OCI-LY1 (cell line): ENCODE measurements around the gene IHH.

Experiments used
- H2AFZ ChIP-seq: fragments of 200-600 bp; sonication (generic), shearing (Covaris generic); 2 replicates; pipeline ENCODE4 v1.6.0; 2014; ENCODE audit warnings: antibody characterized with exemption, mild to moderate bottlenecking, low read length
- H3F3A ChIP-seq: fragments of 200-600 bp; sonication (generic), shearing (Covaris generic); 2 replicates; pipeline ENCODE4 v1.6.0; 2014; ENCODE audit warnings: mild to moderate bottlenecking, antibody characterized with exemption, low read length, moderate library complexity; ENCODE audit not compliant: insufficient read depth
- H3K27ac ChIP-seq: fragments of 200-600 bp; sonication (generic); 2 replicates; pipeline ENCODE4 v1.5.1; 2014; ENCODE audit warnings: low read length, mixed run types, mild to moderate bottlenecking, low read depth; ENCODE audit not compliant: poor library complexity, severe bottlenecking
- H3K27me3 ChIP-seq: fragments of 200-600 bp; sonication (generic); 2 replicates; pipeline ENCODE4 v1.6.0; 2014; ENCODE audit warnings: antibody characterized with exemption, mild to moderate bottlenecking, low read length, moderate library complexity; ENCODE audit not compliant: insufficient read depth
- H3K36me3 ChIP-seq: fragments of 200-600 bp; sonication (generic); 2 replicates; pipeline ENCODE4 v1.6.1; 2014; ENCODE audit warnings: mild to moderate bottlenecking, antibody characterized with exemption, low read length, moderate library complexity, mixed read lengths; ENCODE audit not compliant: insufficient read depth
- H3K4me1 ChIP-seq: fragments of 200-600 bp; sonication (generic); 2 replicates; pipeline ENCODE4 v1.5.1; 2014; ENCODE audit warnings: mild to moderate bottlenecking, low read length, moderate library complexity; ENCODE audit not compliant: insufficient read depth, severe bottlenecking
- H3K4me2 ChIP-seq: fragments of 200-600 bp; sonication (generic), shearing (Covaris generic); 2 replicates; pipeline ENCODE4 v1.6.1; 2014; ENCODE audit warnings: low read length
- H3K4me3 ChIP-seq: fragments of 200-600 bp; sonication (generic); 2 replicates; pipeline ENCODE4 v1.5.1; 2014; ENCODE audit warnings: low read length, low read depth, mild to moderate bottlenecking, mixed read lengths; ENCODE audit not compliant: poor library complexity, severe bottlenecking
- H3K79me2 ChIP-seq: fragments of 200-600 bp; shearing (Covaris generic); 2 replicates; pipeline ENCODE4 v1.6.1; 2016; ENCODE audit warnings: mixed run types, low read length, mixed read lengths; ENCODE audit not compliant: insufficient read depth
- H3K9ac ChIP-seq: fragments of 200-600 bp; sonication (generic), shearing (Covaris generic); 2 replicates; pipeline ENCODE4 v1.6.1; 2014; ENCODE audit warnings: mild to moderate bottlenecking, low read length, mixed read lengths
- H3K9me2 ChIP-seq: fragments of 200-600 bp; sonication (generic), shearing (Covaris generic); 2 replicates; pipeline ENCODE4 v1.6.1; 2014; ENCODE audit warnings: low read depth, mild to moderate bottlenecking, low read length, mixed read lengths
- H3K9me3 ChIP-seq: fragments of 200-600 bp; shearing (Covaris generic); 2 replicates; pipeline ENCODE4 v1.6.1; 2014; ENCODE audit warnings: low read length, mixed read lengths
- H4K20me1 ChIP-seq: fragments of 200-600 bp; sonication (generic), shearing (Covaris generic); 2 replicates; pipeline ENCODE4 v1.6.0; 2016; ENCODE audit warnings: mild to moderate bottlenecking, low read length; ENCODE audit not compliant: insufficient read depth
- EZH2 ChIP-seq: fragments of 200-600 bp; sonication (generic), shearing (Covaris generic); IDR thresholded peaks from 2 replicates; pipeline ENCODE4 v1.8.0; 2017; ENCODE audit warnings: borderline replicate concordance, mixed run types, mild to moderate bottlenecking, antibody characterized with exemption, low read length, moderate library complexity, mixed read lengths
- TF ChIP-seq, protein P1 (sequence below): fragments of 200-600 bp; sonication (generic), shearing (Covaris generic); IDR thresholded peaks from 2 replicates; pipeline ENCODE4 v1.5.1; 2017; ENCODE audit warnings: mild to moderate bottlenecking, antibody characterized with exemption, low read length, moderate library complexity, mixed read lengths

IHH gene

DNA sequence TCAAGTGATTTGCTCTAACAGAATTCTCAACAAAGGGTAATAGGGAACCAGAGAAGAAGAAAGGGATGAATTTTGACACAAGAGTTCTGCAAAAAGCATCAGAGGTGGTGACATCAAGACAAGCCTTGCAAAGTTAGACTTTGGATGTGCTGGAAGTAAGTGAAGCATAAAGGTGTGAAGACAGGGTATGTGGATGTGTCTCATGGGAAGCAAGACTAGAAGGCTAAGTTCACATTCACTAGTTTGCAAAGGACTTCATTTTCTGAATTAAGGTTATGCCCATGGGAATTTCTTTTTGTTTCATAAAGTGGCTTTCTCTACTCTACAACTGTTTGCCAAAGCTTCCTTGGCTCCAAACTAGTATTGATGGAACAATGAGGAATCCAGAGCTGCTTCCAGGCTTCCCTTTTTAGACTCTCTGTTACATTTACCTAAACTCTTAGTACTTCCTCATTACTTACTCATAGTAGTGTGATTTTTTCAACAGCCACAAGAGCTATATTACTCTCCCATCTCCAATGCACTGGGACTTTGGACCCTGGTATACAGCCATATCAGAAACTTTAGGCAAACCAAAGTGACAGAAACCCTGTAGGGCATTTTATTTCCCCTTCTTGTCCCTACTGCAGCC, 21.1 kb upstream of the IHH start:
- no peak overlapping the region for H3K9ac ChIP-seq
- H3K79me2 ChIP-seq = no peaks in the 10 kb centered on the region
- H3K4me2 ChIP-seq = no peak overlapping the region
- peaks cover 5% of the 10 kb centered on the region; the same call in 1 of the 2 replicates for H3K36me3 ChIP-seq
- H3K27me3 ChIP-seq = no peaks in the 10 kb centered on the region
- no peaks in the 10 kb centered on the region for H3K4me1 ChIP-seq
- no peaks in the 10 kb centered on the region for H3K9me3 ChIP-seq
- no peaks in the 10 kb centered on the region for H3F3A ChIP-seq
- no peak overlapping the region for H2AFZ ChIP-seq
- H4K20me1 ChIP-seq = no peaks in the 10 kb centered on the region
- no peak overlapping the region for H3K27ac ChIP-seq
- no peak for TF ChIP-seq EZH2
- TF ChIP-seq, protein P1, sequence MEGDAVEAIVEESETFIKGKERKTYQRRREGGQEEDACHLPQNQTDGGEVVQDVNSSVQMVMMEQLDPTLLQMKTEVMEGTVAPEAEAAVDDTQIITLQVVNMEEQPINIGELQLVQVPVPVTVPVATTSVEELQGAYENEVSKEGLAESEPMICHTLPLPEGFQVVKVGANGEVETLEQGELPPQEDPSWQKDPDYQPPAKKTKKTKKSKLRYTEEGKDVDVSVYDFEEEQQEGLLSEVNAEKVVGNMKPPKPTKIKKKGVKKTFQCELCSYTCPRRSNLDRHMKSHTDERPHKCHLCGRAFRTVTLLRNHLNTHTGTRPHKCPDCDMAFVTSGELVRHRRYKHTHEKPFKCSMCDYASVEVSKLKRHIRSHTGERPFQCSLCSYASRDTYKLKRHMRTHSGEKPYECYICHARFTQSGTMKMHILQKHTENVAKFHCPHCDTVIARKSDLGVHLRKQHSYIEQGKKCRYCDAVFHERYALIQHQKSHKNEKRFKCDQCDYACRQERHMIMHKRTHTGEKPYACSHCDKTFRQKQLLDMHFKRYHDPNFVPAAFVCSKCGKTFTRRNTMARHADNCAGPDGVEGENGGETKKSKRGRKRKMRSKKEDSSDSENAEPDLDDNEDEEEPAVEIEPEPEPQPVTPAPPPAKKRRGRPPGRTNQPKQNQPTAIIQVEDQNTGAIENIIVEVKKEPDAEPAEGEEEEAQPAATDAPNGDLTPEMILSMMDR = no peak
- no peaks in the 10 kb centered on the region for H3K9me2 ChIP-seq
- H3K4me3 ChIP-seq = no peak overlapping the region

DNA sequence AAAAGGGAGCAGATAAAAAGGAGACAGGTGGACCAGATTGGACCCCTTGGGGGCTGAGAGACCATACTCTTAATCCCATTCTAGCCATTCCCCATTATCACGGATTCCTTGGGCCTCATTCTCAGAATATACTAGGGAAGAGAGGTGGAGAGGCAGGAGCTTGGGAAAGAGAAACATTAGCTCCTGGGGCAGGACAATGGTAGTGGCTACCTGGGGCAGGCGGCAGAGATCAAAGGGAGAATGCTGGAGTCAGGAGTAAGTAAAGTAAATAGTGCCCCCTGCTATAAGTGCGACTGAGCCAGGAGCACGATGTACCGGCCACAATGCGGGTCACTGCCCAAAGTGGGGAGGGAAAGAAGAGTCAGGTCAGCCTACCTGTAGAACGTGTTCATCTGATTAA, 20.4 kb upstream of the IHH start:
- H4K20me1 ChIP-seq = no peaks in the 10 kb centered on the region
- H3K9me2 ChIP-seq = no peaks in the 10 kb centered on the region
- no peak overlapping the region for H3K4me3 ChIP-seq
- no peaks in the 10 kb centered on the region for H3K4me1 ChIP-seq
- H3K4me2 ChIP-seq = no peak overlapping the region
- no peaks in the 10 kb centered on the region for H3K9me3 ChIP-seq
- peaks cover 8% of the 10 kb centered on the region; the same call in 1 of the 2 replicates for H3K36me3 ChIP-seq
- H3K27me3 ChIP-seq = no peaks in the 10 kb centered on the region
- no peak overlapping the region for H3K9ac ChIP-seq
- H3K27ac ChIP-seq = no peak overlapping the region
- TF ChIP-seq, protein P1 = no peak
- no peak for TF ChIP-seq EZH2
- H3F3A ChIP-seq = no peaks in the 10 kb centered on the region
- H2AFZ ChIP-seq = no peak overlapping the region
- no peaks in the 10 kb centered on the region for H3K79me2 ChIP-seq

DNA sequence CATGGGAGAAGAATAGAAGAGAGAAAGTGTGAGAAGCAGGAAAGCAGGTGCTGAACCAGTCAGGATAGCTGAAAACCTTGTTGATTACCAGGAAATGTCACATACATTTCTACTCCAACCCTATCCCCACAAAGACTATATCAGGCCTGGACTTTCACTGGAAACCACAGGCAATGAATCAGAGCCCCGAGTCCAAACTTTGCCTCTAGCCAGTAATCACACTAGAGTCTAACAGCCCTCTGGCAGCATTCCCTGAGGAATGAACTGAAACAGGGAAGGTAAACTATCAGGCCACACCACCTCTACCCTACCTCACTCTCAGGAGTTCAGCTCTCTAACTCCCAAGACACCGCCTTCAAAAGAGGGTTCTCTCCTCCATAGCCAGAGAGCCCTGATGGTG, 18.7 kb upstream of the IHH start:
- no peaks in the 10 kb centered on the region for H3K4me1 ChIP-seq
- H3K9me3 ChIP-seq = no peaks in the 10 kb centered on the region
- no peaks in the 10 kb centered on the region for H4K20me1 ChIP-seq
- peaks cover 8% of the 10 kb centered on the region; the same call in 1 of the 2 replicates for H3K36me3 ChIP-seq
- H3K9me2 ChIP-seq = no peaks in the 10 kb centered on the region
- no peak overlapping the region for H3K4me3 ChIP-seq
- no peaks in the 10 kb centered on the region for H3K79me2 ChIP-seq
- H3K9ac ChIP-seq = no peak overlapping the region
- no peaks in the 10 kb centered on the region for H3F3A ChIP-seq
- H3K4me2 ChIP-seq = no peak overlapping the region
- no peaks in the 10 kb centered on the region for H3K27me3 ChIP-seq
- no peak overlapping the region for H2AFZ ChIP-seq
- no peak overlapping the region for H3K27ac ChIP-seq
- TF ChIP-seq, protein P1 = no peak
